Esophagus squamous epithelium (tissue), 4 donors: ENCODE measurements around the gene PPP2R5B.

ENCODE experiments used
- POLR2A ChIP-seq, 4 donors: fragments of 450-650 bp; IDR thresholded peaks; one replicate each; pipeline ENCODE4 v1.6.1; 2017; ENCODE audit warnings: antibody characterized with exemption in 4 of 4, mild to moderate bottlenecking in 4 of 4, moderate library complexity in 3 of 4
- TF ChIP-seq, protein P1 (sequence below), 6 experiments: fragments of 450-650 bp in 4 of 6; fragments of 200-600 bp in 2 of 6; sonication (generic) in 2 of 6; IDR thresholded peaks; one replicate each; pipeline ENCODE4 v1.5.1; 2016 to 2019; ENCODE audit warnings: antibody characterized with exemption in 6 of 6, mild to moderate bottlenecking in 4 of 6, moderate library complexity in 4 of 6

DNA sequence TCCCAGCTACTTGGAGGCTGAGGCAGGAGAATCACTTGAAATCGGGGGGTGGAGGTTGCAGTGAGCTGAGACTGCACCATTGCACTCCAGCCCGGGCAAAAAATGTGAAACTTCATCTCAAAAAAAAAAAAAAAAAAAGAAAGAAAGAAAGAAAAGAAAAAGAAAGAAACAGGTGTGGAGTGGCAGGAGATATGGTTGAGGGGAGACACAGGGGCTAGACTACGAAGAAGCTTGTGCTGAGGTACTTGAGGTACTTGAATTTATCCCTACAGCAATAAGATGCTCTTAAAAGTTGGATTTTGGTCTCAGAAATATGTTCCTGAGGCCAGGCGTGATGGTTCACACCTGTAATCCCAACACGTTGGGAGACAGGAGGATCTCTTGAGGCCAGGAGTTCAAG, 49.6 kb downstream of the PPP2R5B start:
- TF ChIP-seq, protein P1, sequence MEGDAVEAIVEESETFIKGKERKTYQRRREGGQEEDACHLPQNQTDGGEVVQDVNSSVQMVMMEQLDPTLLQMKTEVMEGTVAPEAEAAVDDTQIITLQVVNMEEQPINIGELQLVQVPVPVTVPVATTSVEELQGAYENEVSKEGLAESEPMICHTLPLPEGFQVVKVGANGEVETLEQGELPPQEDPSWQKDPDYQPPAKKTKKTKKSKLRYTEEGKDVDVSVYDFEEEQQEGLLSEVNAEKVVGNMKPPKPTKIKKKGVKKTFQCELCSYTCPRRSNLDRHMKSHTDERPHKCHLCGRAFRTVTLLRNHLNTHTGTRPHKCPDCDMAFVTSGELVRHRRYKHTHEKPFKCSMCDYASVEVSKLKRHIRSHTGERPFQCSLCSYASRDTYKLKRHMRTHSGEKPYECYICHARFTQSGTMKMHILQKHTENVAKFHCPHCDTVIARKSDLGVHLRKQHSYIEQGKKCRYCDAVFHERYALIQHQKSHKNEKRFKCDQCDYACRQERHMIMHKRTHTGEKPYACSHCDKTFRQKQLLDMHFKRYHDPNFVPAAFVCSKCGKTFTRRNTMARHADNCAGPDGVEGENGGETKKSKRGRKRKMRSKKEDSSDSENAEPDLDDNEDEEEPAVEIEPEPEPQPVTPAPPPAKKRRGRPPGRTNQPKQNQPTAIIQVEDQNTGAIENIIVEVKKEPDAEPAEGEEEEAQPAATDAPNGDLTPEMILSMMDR (IDR thresholded peaks at IDR 0.05): no peak
- no peak for TF ChIP-seq POLR2A (IDR thresholded peaks at IDR 0.05)
